Globus pallidus (tissue), 1 donor: ENCODE results near the gene PDIA5.
A peak's percentile ranks its signal among the peaks of the same experiment; 100 is the strongest.

Experiments
- DNase-seq: peaks from one replicate; pipeline ENCODE4 v3.0.0-alpha.2; 2015; ENCODE audit warnings: low spot score

The PDIA5 gene

DNA sequence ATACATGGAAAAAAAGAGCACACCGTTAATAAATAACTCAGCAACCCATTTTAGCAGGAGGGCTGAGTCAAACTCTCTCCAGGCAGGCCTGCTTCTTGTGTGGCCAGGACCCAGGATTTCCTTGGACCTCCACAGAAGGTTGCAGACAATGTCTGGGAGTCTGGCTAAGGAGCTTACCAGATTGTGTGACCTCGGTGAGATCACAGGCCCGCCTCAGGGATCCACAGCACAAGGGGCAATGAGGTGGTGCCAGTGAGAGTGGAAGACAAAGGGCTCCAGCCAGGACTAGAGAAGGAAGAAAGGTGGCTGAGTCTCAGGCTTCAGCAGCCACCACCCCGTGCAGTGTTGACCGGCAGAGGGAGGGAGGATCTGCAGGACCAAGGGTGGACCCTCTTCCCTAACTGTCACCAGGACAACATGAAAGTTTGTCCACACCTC lies 102.7 kb downstream of the PDIA5 start:
- DNase-seq: no peak

DNA sequence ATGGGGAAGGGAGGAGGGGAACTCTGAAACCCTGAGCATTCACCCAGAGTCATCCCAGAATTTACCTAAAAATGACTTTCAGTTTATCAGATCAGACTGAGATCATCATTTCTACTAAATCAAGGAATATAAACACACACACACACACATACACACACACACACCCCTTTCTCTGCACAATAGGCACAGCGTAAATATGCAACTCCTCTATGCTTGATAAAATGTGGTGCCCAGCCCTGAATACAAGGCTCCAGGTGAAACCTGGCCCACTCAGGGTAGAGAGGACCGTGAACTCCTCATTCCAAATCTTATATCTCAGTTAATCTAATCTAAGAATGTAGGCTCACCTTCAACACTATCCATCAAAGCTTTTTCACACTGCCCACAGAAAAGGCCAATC lies 103.1 kb downstream of the PDIA5 start:
- no peak for DNase-seq

DNA sequence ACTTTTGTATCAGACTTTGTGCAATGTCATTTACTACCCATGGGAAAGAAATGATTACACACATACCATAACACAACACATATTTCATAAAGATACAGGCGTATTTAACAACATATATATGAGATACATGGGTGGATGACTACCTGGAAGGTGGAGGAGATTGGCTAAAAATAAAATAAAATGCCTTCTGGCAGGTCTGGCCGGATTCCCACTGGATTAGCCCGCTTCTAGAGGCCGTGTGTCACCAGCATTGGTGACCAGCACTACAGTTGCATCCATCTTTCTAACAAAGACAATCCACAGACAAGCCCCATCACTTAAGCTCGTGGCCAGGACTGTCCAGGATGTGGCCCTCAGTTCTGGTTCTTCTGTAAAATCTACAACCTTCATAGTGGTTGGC lies 114.0 kb downstream of the PDIA5 start:
- no peak for DNase-seq

DNA sequence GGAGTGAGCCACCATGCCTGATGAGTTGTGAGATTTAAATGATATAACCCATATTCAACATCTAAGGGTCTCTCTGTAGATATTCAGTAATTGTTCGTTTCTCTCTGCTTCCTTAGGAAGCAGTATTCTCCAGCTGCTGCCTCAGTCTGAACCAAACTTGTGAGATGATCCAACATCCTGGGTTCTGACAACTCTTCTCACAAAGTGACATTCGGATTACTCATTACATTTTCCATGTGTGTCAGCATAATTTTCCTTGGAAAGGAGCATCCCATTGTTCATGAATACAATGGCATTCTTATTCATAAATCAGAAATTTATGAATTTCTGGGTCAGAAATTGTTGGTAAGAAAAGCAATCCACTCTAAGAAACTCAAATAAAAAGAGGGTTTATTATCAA lies 119.9 kb downstream of the PDIA5 start:
- no peak for DNase-seq

DNA sequence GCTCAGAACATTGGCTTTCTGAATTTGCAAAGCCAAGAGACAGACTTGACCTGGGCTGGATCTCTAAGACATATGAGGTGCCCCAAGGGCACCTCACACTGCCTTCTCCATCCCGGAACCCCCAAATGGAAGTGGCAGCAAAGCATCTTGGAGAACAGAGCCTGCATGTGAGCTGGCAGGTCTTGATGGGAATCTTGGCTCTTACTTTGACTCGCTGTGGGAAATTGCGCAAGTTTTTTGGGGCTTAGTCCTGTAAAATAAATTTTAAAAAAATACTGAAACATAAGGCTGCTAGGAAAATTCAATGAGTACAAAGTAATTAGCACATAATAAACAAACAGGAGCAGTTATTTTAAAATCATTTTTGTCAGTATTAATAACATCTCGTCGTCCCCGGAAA lies 121.2 kb downstream of the PDIA5 start:
- DNase-seq: no peak

DNA sequence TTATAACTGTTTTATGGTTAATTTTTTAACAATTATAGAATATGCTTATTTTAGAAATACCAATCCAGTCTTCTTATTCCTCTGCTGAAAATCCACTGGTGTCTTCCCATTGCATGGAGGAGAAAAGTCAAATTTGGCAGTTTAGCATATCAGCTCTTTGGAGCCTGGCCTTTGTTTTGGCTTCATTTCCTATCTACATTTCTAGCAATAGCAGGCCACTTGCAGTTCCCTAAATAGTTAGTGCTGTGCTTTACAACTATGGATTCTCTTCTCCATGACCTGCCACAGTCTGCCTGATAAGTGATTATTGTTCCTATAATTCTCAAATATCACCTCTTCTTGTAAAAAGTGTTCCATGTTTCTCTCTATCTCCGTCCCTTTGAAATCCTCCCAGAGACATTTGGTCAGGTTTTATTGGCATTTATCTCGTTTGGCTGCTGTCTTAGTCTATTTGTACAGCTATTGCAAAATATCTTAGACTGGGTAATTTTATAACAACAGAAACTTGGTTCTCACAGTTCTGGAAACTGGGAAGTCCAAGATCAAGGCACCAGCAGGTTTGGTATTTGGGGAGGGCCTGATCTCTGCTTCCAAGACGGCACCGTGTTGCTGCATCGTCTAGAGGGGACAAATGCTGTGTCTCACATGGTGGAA lies 126.8 kb downstream of the PDIA5 start:
- no peak for DNase-seq

DNA sequence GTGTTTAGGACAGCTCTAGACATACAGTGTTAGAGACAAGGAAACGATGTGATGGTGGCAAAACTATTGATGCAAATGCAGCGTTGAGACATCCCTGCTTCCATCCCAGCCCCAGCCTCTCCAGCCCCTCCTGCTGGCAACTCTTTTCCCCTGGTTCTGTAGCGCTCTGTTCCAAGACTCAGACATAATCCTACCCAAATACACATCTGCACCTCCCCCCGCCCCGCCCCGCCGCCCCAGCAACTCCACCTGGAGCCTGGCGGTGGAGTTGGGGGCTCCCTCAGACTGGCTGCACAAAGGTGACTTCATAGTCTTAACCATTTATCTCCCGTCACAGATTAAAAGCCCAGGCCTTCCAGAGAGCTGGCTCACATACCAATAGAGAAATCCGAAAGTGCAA lies 127.7 kb downstream of the PDIA5 start:
- no peak for DNase-seq

DNA sequence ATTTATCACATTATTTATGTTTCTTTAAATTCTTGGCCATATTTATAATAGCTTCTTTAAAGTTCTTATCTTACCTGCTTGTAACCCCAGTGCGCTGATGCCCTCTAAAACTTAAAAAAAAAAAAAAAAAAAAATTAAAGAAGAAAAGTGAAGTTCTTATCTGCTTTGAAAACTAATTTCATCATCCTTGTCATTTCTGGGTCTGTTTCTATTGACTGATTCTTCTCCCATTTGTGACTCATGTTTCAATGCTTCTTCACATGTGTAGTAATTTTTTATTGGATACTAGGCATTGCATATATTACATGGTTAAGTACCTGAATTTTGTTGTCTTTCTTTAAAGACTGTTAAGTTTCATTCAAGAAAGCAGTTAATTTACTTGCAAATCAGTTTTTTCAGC lies 131.5 kb downstream of the PDIA5 start:
- no peak for DNase-seq

DNA sequence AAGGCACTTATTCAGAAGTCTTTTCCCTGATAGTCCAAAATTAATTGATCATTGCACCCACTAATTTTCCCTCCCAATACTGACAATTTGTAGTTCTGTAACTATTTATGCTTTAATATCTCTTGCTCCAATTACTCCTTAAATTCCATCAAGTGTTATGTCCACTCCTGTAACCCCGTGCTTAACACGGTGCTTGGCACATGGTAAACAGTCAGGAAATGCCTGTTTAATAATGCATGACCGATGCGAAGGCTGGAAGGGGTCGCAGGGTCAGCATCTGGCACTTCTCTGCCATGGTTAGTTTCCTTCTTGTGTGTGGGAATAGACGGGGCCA lies 134.4 kb downstream of the PDIA5 start:
- no peak for DNase-seq

DNA sequence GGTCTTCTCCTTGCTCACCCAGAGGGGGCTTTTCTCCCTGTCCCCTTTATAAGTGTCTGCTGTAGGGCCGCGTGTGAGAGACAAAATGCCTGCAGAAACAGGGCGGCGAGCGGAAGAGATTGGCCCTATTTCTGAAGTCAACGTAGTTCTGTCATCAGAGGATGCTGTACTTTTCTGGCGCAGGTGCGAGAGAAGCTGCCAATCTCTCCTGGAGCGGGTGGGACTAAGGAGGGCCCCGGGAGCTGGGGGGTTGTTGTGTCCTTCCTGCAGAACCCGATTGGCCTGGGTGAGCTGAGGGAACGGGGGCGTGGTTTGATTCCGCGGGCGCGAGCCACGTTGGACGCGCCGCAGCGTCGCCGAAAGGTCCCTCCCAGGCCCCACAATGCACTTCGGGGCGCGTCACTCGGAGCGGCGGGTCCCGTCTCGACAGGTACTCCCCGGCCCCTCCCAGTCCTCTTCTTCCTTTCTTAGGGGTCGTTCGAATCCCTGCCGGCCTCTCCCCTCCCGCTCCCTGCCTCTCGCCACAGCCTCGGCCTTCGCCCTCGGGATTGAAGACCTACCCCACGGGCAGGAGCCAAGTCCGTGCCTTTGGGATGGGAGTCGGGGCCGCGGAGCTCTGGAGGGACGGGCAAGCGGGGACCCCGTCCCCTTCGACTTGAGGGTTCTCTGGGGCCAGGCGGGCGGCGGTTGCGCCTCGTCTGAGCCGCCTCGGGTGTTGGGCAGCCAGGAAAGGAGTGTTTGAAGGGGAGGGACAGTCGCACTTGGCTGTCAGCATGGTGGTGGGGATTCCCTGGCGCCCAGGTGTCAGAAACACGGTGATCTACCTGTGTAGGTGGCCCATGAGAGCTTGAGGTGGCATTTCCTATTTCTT lies 135.0 kb downstream of the PDIA5 start, which contains the start of gene SEC22A:
SEC22A (plus strand) TSS at position 387 of the 871 bp plus-strand sequence. CDS start 7,275 bp downstream, outside the sequence.
- DNase-seq: peak; percentile 87

DNA sequence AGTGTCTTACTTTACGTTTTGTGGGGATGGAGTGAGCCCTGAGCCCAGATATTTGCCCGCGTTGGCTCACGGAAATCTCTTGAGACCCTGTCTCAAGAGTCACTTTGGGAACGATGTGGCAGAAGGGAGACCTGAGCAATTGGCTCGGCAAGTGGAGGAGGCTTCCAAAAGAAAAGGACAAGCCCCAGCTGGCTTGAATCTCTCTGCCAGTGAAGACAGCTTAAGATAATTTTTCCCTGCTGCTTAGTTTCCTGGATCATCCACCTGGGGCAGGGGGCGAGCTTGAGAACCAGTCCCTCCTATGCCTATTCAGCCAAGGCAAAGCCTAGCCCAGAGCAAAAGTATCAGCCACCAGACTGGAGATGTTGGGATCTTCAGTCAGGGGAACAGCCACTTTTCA lies 135.6 kb downstream of the PDIA5 start:
- DNase-seq: no peak
